ENCODE measurements around the gene DRAM2.
A peak's percentile ranks its signal among the peaks of the same experiment; 100 is the strongest.

DRAM2 gene

DNA sequence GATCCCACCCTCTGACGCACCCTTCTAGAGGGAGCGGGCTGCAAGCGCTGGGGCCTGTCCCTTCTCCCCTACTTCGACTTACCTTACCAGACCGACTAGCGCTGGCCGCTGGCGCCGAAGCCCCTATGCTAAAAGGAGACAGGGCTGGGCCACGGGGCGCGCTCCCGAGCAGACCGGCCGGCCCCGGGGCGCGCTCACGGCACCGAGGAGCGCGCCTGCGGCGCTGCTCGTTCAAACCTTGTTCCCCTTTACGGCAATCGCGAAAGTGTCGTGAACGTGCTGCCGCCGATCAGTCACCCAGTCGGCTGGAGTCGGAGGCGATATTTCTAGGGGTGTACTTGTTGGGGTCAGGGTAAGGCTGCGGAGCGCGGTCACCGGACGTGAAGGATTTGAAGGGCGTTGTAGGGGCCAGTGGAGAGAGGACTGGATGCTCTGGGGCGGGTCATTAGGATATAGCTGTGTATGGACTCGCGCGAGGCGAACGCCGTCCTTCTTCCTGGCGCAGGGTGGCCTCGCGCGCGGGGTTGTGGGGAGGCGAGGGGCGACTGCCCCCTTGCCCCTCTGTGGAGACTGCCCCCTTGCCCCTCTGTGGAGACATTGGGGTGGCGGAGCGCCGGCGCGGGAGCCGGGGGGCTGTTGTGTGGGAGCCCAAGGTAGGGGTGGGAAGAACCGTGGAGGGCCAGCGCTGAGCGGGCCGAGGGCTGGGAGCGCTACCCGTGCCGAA, at the start of gene DRAM2, which contains the start of gene CEPT1:
Gene DRAM2 (minus strand): TSS at position 138 of the 724 bp plus-strand sequence. CDS start 8,539 bp downstream, outside the sequence.
Gene CEPT1 (plus strand): TSS at position 268 of the 724 bp plus-strand sequence. CDS start 7,492 bp downstream, outside the sequence.
- DNase-seq, result peak; percentile 94

DNA sequence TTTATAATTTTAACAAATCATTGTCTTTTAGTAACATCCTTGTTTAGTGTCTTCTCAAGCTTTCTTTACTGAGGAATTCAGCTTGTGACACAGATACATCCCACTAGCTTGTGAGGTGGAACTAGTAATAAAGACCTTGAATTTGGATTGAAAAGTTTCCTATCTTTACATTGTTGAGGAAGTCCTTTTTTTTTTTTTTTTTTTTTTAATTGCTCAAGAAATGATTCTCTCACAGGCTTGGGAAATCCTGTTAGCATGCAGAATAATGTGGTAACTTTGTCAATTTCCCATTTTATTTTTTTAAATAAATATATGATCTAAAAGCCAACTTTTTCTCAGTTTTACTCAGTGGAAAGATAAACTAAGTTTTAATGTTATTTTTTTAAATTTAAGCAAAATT, 44.8 kb upstream of the DRAM2 start:
- no peak for DNase-seq

DNA sequence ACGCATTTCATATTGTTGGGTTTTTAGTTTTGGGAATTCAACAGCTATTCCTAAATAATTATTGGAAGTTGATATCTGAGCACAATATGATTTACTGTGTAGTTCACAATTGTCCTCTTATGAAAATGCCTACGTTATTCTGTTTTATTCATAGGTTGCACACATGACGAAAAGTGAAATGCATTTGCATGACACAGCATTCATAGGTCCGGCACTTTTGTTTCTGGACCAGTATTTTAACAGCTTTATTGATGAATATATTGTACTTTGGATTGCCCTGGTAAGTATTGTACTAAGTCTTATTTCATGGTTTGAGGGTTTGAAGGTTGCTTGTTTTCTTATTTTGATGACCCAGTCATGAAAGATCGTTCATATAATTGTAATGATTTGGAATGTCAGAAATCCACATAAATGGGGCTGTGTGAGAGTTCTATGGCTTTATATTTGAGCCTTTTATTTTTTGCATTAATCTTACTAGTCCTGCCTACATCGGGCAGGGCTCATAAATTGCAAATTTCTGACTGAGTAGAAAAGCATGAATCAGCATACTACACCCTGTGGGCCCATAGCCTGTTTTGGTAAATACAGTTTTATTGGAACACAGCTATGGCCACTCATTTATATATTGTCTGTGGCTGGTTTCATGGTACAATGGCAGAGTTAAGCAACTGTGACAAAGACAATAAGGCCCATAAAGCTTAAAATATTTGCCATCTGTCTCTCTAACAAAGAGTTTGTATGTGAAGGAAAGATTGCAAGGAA, 43.6 kb upstream of the DRAM2 start:
- DNase-seq, result no peak

DNA sequence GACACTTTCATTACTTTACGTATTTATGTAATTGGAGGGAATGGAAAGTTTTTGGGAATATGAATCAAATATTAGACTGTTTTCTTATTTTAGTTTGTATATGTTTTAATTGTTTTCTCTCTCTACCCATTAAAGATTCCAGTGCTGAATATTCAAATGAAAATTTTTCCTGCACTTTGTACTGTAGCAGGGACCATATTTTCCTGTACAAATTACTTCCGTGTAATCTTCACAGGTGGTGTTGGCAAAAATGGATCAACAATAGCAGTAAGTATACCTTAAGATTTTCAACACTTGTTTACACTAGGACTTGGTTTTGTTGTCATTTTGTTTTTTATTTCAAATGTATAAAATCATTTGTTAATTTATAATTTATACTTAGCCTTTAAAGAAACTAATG, 42.2 kb upstream of the DRAM2 start:
- no peak for DNase-seq

DNA sequence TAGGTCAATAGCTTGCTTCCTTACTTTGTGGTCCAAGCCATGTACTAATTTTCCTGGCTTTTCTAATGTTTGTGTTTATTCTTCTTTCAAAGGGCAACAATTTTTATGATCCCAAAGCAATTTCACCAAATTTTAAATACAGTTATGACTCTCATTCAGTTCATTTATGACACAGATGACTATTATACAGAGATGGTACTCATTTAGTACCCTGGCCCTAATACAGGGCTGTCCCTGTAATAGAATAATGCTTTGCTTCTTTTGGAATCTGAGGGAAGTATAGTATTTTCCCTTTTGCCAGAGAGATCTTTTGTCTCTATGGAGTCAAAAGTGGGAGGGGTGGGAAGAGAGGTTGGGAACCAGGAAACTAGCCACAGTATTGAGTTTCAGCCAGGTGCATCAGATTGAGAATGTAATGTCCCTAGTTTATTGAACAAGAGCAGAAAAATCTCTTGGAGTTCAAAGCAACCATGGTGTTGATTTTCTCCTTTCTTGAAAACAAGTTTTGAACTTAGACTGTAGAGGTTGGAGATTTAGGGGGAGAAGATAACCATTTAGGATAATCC, 40.2 kb upstream of the DRAM2 start:
- DNase-seq, result no peak

DNA sequence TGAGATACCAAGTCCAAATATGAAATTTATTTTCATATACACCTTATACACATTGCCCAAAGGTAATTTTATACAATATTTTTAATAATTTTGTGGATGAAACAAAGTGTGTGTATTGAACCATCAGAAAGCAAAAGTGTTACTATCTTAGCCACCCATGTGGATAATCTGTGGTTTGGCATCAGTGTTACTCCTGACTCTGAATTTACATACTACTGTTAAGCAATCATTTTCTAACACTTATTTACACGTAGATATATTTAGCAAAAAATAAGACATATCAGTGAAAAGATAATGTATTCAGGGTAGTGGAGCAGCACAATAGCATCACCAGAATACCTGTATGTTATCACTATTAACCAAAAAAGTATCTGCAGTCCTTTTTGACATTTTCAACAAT, 36.8 kb upstream of the DRAM2 start:
- DNase-seq, result no peak

DNA sequence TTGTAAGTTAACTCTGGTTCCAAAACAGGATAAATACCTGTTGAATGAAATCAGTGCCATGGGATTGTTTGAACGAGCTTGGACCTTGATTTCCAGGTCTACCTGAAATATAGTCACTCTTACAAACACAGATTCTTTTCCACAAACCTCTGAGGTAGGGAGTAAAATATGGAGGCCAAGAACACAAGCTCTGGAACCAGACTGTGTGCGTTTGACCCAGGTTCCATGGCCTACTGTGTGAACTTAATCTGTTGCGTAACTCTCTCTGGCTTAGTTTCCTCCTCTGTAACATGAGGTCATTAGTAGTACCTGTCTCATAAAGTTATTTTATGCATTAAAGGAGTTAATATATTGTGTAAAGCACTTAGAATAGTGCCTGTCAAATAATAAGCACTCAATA, 35.5 kb upstream of the DRAM2 start:
- no peak for DNase-seq

DNA sequence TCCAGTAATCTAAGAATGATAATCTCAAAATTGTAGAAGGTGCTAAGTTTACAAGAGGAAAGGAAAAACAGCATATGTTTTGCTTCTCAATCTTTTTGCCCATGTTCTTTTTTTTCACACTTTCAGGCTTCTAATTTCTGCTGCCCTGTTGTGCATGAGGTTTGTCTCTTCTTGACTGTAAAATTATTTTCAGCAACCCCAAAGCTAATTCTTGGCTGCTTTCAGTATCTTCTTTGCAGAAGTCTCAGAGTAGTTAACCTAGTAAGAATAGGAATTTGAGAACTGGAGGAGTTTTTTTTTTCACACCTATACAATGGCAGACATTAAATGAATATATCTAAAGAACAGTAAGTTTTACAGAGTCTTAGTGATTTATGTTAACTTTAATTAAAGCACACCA, 34.2 kb upstream of the DRAM2 start:
- no peak for DNase-seq

DNA sequence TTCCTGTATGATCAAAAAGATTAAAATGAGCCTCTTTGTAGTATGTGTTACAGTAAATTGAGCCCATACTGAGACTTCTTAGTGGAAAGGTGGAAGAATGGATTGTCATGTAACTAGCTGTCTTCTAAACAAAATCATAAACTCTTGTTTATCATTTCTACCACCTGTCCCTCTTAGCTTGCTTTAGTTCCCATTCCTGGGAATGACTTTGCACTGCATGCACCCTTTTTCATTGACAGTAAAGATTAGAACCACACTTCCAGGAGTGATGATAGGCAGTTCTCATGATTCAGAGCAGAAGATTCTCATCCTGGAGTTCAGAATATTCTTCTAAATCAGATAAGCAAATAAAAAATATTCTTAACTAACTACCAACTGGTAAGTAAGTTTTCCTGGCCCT, 32.6 kb upstream of the DRAM2 start:
- DNase-seq, result no peak

DNA sequence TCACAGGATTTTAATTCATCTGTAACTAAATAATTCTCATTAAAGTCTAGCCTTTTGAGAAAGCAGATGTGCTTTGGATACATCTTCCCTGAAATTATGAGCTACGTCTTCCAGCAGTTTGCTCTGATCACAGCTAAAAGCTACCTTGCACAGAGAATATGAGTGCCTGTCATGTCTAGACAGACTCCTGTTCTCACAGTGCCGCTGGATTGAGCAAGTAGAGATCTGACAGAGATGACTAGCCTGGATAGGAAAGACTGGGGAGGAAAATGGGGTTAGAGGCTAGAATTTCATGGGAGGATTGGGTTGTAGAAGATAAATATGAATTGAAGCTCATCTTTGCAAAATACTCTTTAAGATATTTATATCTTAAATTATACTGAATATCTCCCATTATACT, 24.3 kb upstream of the DRAM2 start:
- no peak for DNase-seq

DNA sequence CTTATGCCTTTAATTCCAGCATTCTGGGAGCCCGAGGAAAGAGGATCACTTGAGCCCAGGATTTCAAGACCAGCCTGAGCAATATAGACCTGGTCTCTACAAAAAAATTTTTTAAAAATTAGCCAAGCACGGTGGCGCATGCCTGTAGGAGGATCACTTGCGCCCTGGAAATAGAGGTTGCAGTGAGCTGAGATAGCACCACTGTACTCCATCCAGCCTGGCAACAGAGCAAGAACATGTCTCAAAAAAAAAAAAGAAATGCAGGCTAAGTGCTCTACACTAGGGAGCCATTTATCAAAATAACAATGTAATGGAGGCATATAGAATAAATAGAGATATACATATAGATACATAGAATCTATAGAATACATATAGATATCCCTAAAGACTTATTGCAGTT, 23.5 kb upstream of the DRAM2 start:
- no peak for DNase-seq

DNA sequence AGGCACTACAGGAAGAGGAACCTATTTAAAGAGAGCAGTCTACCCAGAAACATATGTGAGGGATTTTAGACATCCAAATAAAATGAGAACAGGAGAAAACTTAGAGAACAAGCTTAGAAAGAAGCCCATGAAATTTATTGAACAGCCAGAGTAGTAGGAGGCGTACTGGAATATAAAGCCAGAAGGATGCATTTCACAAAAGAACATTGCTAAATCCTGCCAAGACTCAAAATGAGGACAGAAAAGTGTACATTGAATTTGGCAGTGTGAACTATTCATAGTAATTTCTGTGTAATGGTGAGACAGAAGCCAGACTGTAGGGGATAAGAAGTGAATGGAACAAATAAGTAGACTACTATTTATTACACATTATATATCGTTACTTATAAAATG, 22.6 kb upstream of the DRAM2 start:
- no peak for DNase-seq

DNA sequence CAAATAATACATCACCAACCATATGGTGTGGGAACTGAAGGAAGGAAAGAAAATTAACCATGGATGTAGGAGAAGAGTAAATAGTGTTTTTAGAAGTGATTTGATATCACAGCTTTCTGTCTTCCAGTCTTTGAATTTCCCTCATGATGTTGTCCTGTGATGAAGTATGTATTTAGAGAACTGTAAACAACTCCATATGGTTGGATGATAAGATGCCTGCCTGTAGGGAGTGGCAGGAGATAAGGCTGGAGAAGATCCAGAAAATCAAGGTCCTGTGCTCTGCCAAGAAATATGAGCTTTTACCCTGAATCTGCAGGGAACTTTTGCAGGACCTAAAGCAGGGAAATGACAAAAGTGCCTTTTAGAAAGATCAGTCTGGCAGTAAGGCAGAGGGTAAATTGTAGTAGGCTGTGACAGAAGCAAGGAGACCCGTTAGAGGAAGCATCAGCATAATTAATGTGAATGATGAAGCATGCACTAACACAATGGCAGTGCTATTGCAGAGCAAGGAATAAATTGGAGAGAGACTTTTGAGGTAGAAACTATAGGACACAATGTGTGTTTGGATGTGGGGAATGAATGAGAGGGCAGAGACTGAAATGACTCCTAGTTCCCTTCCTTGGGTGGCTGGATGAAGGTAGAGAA, 22.1 kb upstream of the DRAM2 start:
- peak; percentile 87 for DNase-seq

DNA sequence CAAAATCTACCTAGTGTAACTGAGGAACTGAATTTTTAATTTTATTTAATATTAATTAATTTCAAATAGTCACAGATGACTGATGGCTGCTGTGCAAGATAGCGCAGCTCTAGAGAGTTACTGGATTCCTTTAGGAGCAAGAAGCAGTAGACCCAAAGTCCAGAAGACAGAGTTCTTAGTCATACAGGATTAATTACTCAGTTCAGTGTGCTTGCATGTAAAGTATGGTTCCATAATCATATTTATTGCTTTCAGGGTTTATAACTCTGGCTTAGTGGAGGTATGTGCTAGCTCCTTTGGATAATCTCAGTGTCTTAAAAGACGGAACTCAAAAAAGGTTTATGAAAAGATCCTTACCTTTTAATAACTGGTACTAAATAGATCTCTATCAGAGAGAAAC, 17.5 kb upstream of the DRAM2 start:
- DNase-seq, result no peak

DNA sequence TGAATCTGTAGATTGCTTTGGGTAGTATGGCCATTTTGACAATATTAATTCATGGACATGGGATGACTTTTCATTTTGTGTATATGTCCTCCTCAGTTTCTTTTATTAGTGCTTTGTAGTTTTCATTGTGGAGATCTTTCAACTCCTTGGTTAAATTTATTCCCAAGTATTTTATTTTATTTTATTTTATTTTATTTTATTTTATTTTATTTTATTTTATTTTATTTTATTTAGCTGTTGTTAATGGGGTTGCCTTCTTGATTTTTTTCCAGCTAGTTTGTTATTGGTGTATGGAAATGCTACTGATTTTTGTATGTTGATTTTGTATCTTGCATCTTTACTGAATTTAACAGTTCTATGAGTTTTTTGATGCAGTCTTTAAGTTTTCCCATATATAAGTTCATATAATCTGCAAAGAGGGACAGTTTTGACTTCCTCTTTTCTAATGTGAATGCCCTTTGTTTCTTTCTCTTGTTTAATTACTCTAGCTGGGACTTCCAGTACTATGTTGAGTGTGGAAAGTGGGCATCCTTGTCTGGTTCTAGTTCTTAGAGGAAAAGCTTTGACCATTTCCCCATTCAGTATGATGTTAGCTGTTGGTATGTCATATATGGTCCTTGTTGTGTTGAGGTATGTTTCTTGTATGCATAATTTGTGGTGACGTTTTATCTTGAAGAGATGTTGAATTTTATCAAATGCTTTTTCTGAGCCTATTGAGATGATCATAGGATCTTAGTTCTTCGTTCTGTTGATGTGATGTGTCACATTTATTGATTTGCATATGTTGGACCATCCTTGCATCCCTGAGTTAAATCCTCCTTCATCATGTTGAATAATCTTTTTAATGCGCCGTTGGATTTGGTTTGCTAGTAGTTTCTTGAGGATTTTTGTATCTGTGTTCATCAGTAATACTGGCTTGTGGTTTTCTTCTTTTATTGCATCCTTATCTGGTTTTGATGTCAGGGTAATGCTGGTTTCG, 14.4 kb upstream of the DRAM2 start:
- DNase-seq, result no peak

DNA sequence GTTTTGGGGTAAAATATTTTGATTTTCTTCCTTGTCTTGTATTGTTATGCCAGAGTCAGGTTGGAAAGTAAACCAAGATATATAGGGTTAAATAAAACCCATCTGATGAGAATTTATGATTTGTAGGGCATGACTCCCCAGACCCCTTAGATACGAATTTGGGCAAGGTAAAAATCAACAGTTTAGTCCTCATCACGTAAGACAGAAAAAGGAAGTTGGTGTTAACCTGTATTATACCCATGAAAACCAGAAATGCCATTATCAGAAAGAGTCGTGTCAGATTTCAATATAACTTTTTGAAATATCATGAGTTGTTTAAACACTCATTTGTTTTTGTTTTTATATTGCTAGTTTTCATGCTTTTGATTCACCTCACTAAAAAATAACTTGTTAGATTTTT, 11.9 kb upstream of the DRAM2 start:
- DNase-seq, result no peak

DNA sequence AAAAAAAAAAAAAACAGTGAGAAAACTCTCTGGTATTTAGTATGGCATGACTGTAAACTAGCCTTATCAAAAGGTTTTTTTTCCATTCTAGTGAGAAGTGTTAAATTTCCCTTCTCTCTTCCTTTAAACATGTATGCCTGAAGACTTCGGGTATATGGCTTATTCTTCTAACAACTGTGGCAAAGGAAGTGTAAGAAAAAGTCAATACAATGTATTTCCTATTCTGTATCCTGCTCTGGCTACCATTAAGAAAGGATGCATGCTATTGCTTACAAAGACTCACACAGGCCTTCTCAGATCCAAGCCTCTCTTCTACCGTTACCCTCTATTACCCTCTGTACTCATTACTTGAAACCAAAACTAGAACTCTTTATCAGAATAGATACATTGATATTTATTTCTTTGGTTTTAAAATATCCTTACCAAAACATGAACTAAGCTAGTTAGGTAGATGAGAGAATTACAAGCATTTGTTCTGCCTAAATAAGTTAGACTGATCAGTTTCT, 8.5 kb upstream of the DRAM2 start:
- no peak for DNase-seq

DNA sequence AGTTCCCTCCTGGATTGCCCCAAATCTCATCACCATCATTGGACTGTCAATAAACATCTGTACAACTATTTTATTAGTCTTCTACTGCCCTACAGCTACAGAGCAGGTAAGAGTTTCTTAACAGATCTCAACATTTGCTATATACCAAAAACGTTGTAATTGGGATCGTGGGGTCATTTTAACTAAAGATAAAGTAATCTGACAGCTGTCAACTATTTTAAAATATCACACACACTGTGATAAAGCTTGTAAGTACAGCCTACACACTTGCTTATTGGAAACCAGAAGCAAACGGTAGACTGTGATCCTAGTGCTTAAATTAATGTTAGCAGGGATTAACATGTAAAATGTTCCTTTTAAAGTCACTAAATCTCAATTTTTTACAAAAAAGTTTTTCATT, 8.1 kb upstream of the DRAM2 start:
- no peak for DNase-seq

DNA sequence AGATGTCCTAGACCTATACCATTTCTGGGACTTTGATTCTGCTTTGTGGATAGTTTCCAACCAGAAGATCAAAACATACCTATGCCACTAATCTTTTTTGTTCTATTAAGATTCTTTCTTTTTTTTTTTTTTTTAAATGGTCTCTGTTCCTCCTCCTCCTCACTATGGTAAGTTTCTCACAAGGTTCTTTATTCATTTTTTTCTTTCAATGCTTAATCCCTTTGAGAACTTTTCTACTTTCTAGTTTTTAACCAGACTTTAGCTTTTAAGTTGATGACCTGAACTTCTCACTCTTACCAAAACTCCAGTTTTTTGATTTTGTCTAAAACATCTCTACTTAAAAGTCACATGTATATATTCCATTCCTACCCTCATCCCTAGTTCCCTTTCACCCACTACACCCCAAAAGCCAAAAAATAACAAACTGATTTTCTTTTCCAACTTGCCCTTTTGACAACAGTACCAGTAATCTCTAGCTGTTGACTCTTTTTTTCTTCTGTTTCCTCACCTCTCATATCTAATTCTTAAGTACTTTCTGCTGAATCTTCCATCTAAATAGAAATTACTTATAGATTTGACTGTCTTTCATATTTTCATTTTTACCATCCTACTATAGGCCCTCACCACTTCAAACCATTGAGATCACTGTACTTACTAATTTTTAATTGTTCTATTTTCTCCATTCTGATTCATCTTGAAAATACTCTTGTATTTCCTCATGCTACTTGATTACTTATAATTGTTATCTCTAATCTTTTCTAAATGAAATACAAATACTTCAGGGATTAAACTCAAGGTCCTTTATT, 6.3 kb upstream of the DRAM2 start:
- DNase-seq, result no peak

DNA sequence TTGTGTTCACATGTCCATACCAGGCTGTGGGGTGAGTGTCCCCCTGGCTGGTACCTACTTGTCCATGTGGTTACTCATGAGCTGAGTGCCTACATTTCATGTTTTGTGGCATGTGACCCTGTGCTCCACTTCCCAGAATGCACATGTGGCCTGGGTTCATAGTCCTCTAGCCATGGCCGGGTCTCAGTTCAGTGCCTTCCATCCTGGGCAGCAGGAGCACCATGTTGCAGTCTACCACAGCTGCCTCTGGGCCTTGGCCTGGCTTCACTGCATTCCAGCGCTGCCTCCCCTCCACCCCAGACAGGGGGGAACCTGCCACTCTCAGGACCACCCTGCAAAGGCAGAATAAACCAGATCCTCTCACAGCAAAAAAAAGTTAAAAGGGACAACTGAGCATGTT, 5.6 kb upstream of the DRAM2 start:
- DNase-seq, result no peak

DNA sequence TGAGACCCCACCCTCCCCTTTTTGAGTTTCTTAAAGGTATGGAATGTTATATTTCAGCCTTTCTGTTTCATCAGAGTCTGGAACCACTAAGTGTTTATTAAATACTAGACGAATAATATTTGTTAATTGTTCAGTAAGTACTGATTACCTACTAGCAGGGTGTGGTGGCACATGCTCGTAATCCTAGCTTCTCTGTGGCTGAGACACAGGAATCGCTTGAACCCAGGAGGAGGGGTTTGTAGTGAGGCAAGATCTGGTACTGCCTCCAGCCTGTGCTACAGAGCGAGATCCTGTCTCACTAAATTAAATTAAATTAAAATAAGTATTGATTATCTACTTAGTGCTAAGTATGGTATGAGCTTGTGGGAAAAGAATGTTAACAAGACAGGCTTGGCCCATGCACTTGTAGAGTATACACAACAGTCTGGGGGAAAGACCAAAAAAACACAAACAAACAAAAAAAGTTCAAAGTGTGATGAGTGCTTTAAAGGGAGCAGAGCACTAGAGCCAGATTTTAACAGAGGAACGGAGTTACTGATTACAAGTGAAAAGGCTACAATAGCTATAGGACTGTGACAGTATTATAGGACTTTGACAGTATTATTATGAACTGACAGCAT, 2.6 kb upstream of the DRAM2 start:
- DNase-seq, result peak; percentile 48

Data from hematopoietic multipotent progenitor cell treated with erythropoietin and hydrocortisone succinate and interleukin-3 and kit ligand, for 8 days (in vitro differentiated cells).